G401 (cell line): ENCODE results near the gene LRRC27. TPM values are rescaled to one million over a fixed set of nuclear protein-coding genes. Genes with fewer than 3 reads are reported as not detected.
"Not testable (repeated sequence)": the region's sequence is repeated elsewhere in the genome, so short reads cannot be mapped to it uniquely, and the experiment has no call there.

Experiments
- DNase-seq: peaks from one replicate; pipeline ENCODE4 v3.0.0-alpha.2; 2015; ENCODE audit warnings: low spot score
- in situ Hi-C: cut with HindIII; loops from 2 replicates; pipeline ENCODE4 v1.10.0; 2016; ENCODE audit warnings: low sequenced_read_pairs, mixed read lengths
- total RNA-seq: library from RNA; depleted of rRNA; stranded (reverse); fragments of >200 nt; shearing (Covaris generic); gene quantifications from 2 replicates; pipeline ENCODE4 v1.2.3, GENCODE V29; 2014

LRRC27 gene
- total RNA-seq, 1 experiment from 2014 or later = 3.7 TPM

- in situ Hi-C loops = no loop called here
- no peak for DNase-seq
Measured at GRCh38 chr10:132382231-132382922, 50.4 kb downstream of the LRRC27 start.

- DNase-seq = no peak
- in situ Hi-C loops = no loop called here
Measured at GRCh38 chr10:132383101-132383500, 51.1 kb downstream of the LRRC27 start.

- DNase-seq = no peak
- in situ Hi-C loops = no loop called here
Measured at GRCh38 chr10:132383751-132384196, 51.8 kb downstream of the LRRC27 start.

- DNase-seq = no peak
- in situ Hi-C loops = no loop called here
Measured at GRCh38 chr10:132384618-132385388, 52.8 kb downstream of the LRRC27 start.

- in situ Hi-C loops = no loop called here
- no peak for DNase-seq
Measured at GRCh38 chr10:132385389-132385667, 53.3 kb downstream of the LRRC27 start.

GRCh38 chr10:132385721-132386418, 53.9 kb downstream of the LRRC27 start:
- in situ Hi-C loops = no loop called here
- DNase-seq = no peak

GRCh38 chr10:132386419-132386831, 54.4 kb downstream of the LRRC27 start:
- in situ Hi-C loops = no loop called here
- DNase-seq = no peak

GRCh38 chr10:132386896-132387295, 54.9 kb downstream of the LRRC27 start:
- in situ Hi-C loops, DNase-seq: not testable (repeated sequence)

GRCh38 chr10:132387764-132388210, 55.8 kb downstream of the LRRC27 start:
- in situ Hi-C loops = no loop called here
- DNase-seq = no peak

GRCh38 chr10:132388891-132389432, 57.0 kb downstream of the LRRC27 start:
- in situ Hi-C loops = no loop called here
- DNase-seq = no peak

- in situ Hi-C loops = no loop called here
- DNase-seq = no peak
Measured at GRCh38 chr10:132389433-132390169, 57.6 kb downstream of the LRRC27 start.

GRCh38 chr10:132390170-132390920, 58.4 kb downstream of the LRRC27 start:
- in situ Hi-C loops = no loop called here
- DNase-seq = no peak

GRCh38 chr10:132390921-132391675, 59.1 kb downstream of the LRRC27 start:
- DNase-seq = no peak
- in situ Hi-C loops = no loop called here

GRCh38 chr10:132391676-132392020, 59.7 kb downstream of the LRRC27 start:
- in situ Hi-C loops = no loop called here
- no peak for DNase-seq

GRCh38 chr10:132392184-132392800, 60.3 kb downstream of the LRRC27 start:
- no peak for DNase-seq
- in situ Hi-C loops = no loop called here

- in situ Hi-C loops = no loop called here
Measured at GRCh38 chr10:132392811-132393694, 61.1 kb downstream of the LRRC27 start.

More at GRCh38 chr10:132392811-132393694, 61.1 kb downstream of the LRRC27 start:
- no peak for DNase-seq
